Fibroblast of villous mesenchyme (primary cell): ENCODE results near the gene MSTO1. TPM values are rescaled to one million over a fixed set of nuclear protein-coding genes. Genes with fewer than 3 reads are reported as not detected.
"Not testable (repeated sequence)": the region's sequence is repeated elsewhere in the genome, so short reads cannot be mapped to it uniquely, and the experiment has no call there.

Experiments
- DNase-seq: peaks from one replicate; pipeline ENCODE4 v3.0.0-alpha.2; 2010; ENCODE audit warnings: low read depth
- H3K4me3 ChIP-seq: 2 replicates; pipeline ENCODE4 v1.5.1; 2011; ENCODE audit warnings: low read depth, mild to moderate bottlenecking, low read length
- CTCF ChIP-seq: IDR thresholded peaks from 2 replicates; pipeline ENCODE4 v1.5.1; 2012; ENCODE audit warnings: low read depth, mild to moderate bottlenecking, low read length; ENCODE audit not compliant: insufficient read depth
- total RNA-seq: library from RNA; depleted of rRNA; stranded (reverse); fragments of >200 nt; gene quantifications from 2 replicates; pipeline ENCODE4 v1.2.3, GENCODE V29; 2012

Gene MSTO1
- total RNA-seq, 1 donor = 24.6 TPM

GRCh38 chr1:155590516-155591247, 19.3 kb upstream of the MSTO1 start:
- not testable (repeated sequence) for DNase-seq, H3K4me3 ChIP-seq

- peak; percentile 75 for DNase-seq
- peak; percentile 60 for TF ChIP-seq CTCF
Measured at GRCh38 chr1:155591770-155592169, 18.2 kb upstream of the MSTO1 start.

GRCh38 chr1:155595877-155596474, 14.0 kb upstream of the MSTO1 start:
- not testable (repeated sequence) for DNase-seq, H3K4me3 ChIP-seq

More at GRCh38 chr1:155591770-155592169, 18.2 kb upstream of the MSTO1 start:
- H3K4me3 ChIP-seq = no peak overlapping the region

GRCh38 chr1:155596864-155597263, 13.2 kb upstream of the MSTO1 start:
- DNase-seq = no peak
- H3K4me3 ChIP-seq = no peak overlapping the region
- no peak for TF ChIP-seq CTCF

- peak overlapping the region; percentile 21 for H3K4me3 ChIP-seq
- peak; percentile 5 for TF ChIP-seq CTCF
- peak; percentile 65 for DNase-seq
Measured at GRCh38 chr1:155598842-155599331, 11.1 kb upstream of the MSTO1 start.

GRCh38 chr1:155599828-155600572, 10.0 kb upstream of the MSTO1 start:
- not testable (repeated sequence) for DNase-seq, H3K4me3 ChIP-seq

- H3K4me3 ChIP-seq = no peak overlapping the region
- no peak for DNase-seq
- TF ChIP-seq CTCF = no peak
Measured at GRCh38 chr1:155607708-155608107, 2.3 kb upstream of the MSTO1 start.

- TF ChIP-seq CTCF = no peak
Measured at GRCh38 chr1:155608888-155609225, 1.2 kb upstream of the MSTO1 start.

GRCh38 chr1:155610257-155610647, 234 bp downstream of the MSTO1 start:
- H3K4me3 ChIP-seq = peak overlapping the region; percentile 69
- DNase-seq = not testable (repeated sequence)

More at GRCh38 chr1:155608888-155609225, 1.2 kb upstream of the MSTO1 start:
- H3K4me3 ChIP-seq = no peak overlapping the region
- no peak for DNase-seq

GRCh38 chr1:155613226-155613625, 3.2 kb downstream of the MSTO1 start:
- DNase-seq = not testable (repeated sequence)

More at GRCh38 chr1:155613226-155613625, 3.2 kb downstream of the MSTO1 start:
- not testable (repeated sequence) for H3K4me3 ChIP-seq
